AG20443 (cell line): ENCODE measurements around the gene KRTAP5-1.
"Not testable (repeated sequence)": the region's sequence is repeated elsewhere in the genome, so short reads cannot be mapped to it uniquely, and the experiment has no call there.

Source experiments
- DNase-seq: peaks from one replicate; pipeline ENCODE4 v3.0.0; 2012; ENCODE audit warnings: low spot score, mixed read lengths

KRTAP5-1 gene

DNA sequence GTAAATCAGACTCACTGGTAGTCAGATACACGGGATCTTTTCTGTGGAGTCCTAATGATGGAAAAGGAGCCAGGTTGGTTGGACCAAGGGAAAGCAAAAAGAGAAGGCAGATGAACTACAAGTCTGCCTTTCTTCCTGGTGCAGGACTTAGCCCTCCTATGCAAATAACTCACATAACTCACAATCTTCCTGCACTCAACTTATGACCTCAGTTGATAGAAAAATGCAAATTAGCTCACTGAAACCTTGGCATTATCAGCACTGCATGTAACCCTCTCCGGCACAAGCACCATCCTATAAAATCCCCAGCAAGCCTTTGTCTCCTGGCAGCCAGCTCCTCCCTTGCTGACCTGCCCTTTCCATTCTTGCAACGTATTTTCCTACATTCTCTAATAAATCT lies 16.6 kb upstream of the KRTAP5-1 start:
- DNase-seq, result not testable (repeated sequence)

GRCh38 chr11:1600626-1601025 lies 15.5 kb upstream of the KRTAP5-1 start:
- DNase-seq, result no peak

- DNase-seq, result no peak
Observed at GRCh38 chr11:1598816-1599215, 13.7 kb upstream of the KRTAP5-1 start.

DNA sequence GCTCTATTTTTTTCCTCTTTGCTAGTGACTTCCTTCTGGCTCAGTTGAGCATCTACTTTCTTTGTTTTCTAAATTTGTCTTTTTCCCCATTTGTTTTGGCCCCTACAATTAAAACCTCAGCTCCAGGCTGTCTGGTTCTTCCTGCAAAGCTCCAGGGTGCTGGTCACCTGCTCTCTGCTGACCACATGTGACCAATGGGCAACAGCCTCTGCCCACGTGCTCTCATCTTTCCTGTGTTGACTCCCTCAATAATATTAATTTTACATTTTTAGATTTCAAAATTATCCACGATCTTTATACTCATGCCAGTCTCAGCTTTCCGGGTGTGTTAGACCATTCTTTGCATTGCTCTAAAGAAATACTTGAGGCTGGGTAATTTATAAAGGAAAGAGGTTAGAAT lies 13.3 kb upstream of the KRTAP5-1 start:
- not testable (repeated sequence) for DNase-seq

- DNase-seq, result no peak
Observed at GRCh38 chr11:1597994-1598380, 12.9 kb upstream of the KRTAP5-1 start, which contains the start of gene KRTAP5-2. TSS of gene KRTAP5-2 (minus strand) at chr11:1598294. CDS start at chr11:1598250, 44 bp downstream.

- no peak for DNase-seq
Observed at GRCh38 chr11:1597331-1597993, 12.4 kb upstream of the KRTAP5-1 start.

- not testable (repeated sequence) for DNase-seq
Observed at GRCh38 chr11:1596576-1597121, 11.6 kb upstream of the KRTAP5-1 start.

- DNase-seq, result not testable (repeated sequence)
Observed at GRCh38 chr11:1595994-1596575, 11.0 kb upstream of the KRTAP5-1 start.

- DNase-seq, result no peak
Observed at GRCh38 chr11:1592628-1593027, 7.5 kb upstream of the KRTAP5-1 start.

GRCh38 chr11:1589996-1590395 lies 4.9 kb upstream of the KRTAP5-1 start:
- DNase-seq, result no peak

GRCh38 chr11:1589191-1589963 lies 4.3 kb upstream of the KRTAP5-1 start:
- DNase-seq, result not testable (repeated sequence)

DNA sequence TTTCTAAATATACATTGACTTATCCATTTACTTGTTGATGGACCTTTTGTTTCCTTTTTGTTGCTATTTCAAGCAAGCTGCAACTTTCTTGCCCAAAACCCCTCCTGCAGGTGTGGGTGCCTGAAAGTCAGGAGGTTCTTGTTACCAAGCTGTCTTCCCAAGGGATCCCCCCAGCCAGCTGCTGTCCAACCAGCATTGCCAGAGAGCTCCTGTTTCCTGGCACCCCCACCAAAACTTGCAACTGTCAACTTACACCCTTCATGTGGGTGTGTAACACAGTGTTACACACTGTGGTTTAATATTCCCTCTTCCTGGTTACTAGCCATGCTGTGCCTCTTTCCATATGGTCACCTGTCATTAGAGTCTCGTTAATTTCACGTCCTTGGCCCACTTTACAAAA lies 1.6 kb upstream of the KRTAP5-1 start:
- no peak for DNase-seq

DNA sequence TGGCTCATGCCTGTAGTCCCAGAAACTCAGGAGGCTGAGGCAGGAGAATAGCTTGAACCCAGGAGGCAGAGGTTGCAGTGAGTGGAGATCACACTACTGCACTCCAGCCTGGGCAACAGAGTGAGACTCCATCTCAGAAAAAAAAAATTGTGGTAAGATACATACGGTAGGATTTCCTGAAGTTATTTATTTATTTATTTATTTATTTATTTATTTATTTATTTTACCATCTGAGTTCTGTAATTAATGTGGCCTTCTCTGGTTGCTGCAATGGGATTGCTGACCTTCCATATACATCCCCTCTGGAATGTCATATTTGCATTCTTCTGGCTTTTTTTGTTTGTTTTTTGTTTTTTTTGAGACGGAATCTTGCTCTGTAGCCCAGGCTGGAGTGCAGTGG lies 2.2 kb downstream of the KRTAP5-1 start:
- not testable (repeated sequence) for DNase-seq

- DNase-seq, result no peak
Observed at GRCh38 chr11:1581976-1582375, 3.1 kb downstream of the KRTAP5-1 start.

DNA sequence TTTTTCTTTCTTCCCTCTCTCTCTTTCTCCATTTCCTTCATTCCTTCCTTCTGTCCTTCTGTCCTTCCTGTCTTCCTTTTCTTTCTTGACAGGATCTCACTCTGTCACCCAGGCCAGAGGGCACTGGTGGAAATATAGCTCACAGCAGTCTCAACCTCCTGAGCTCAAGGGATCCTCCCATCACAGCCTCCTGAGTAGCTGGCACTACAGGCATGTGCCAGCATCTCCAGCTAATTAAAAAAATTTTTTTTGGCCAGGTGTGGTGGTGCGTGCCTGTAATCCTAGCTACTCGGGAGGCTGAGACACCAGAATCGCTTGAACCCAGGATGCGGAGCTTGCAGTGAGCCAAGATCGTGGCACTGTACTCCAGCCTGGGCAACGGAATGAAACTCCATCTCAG lies 8.3 kb downstream of the KRTAP5-1 start:
- DNase-seq, result no peak

- not testable (repeated sequence) for DNase-seq
Observed at GRCh38 chr11:1575756-1576155, 9.3 kb downstream of the KRTAP5-1 start.

DNA sequence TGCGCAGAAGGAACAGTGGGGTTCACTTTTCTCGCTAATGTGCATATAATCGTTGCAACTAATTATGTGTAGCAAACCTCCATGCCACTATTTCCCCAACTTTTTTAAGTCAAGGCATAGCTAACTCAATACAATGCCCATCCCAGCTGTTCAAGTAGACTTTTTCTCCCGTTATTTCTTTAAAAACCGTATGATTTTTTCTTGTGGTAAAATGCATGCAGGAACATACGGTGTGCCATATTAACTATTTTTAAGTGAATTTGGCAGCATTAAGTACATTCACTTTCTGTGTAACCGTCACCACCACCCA lies 10.2 kb downstream of the KRTAP5-1 start:
- DNase-seq, result no peak

GRCh38 chr11:1574238-1574932 lies 10.7 kb downstream of the KRTAP5-1 start:
- peak; percentile 89 for DNase-seq

DNA sequence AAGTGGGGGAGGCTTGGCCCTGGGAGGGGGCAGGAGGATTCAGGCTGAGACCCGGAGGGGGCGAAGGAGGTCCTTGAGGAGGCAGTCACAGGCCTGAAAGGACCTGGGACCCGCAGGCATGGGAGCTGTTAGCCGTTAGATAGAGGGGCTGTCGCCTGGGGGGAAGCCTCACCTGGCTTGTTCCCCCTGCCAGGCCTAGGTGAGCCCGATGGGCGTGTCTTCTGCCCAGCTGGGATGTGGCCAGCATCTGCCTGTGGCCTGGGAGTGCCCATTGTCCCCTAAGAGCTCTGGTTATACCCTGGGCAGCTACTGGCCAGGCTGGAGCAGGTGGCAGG lies 11.2 kb downstream of the KRTAP5-1 start:
- DNase-seq, result no peak

DNA sequence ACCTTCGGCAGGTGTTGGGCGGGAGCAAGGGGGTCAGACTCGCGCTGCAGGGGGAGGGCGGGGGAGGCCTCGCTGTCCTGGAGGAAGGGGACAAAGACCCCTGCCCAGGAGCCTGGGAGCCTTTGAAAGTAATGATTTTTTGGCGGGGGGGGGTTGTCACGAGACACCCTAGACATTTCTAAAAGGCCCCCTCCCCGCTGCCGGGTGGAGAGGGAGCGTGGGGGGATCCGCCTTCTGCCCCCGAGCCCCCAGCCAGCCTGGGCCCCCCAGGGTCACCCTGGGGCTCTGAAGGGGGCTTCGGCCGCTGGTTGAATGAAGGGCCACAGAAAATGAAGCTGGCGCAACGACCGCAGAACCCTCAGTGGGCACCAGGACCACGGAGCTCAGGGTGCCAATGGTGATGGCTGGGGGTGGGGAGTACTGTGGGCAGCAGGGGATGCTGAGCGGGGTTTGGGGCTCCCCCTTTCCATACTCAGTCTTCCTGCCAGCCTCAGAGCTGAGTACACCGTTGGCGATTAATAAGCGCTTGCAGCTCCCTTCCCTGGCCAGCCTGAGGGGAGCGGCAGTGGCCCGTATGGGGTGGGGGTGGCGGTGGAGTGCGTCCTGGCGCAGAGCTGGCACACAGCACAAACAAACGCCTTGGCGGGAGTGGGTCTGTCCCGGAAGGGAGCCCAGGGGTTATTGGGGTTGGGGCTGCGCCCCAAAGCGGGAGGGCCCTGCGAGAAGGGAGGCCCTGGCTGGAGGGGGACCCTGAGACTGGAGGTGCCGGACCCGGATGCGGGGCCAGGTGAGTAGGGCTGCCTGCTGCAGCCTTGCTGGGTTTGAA lies 11.8 kb downstream of the KRTAP5-1 start:
- DNase-seq, result no peak

GRCh38 chr11:1572197-1573076 lies 12.6 kb downstream of the KRTAP5-1 start, which contains the start of gene DUSP8:
TSS of gene DUSP8 (minus strand) at chr11:1572271. CDS start at chr11:1565826, 6,445 bp downstream.
- peak; percentile 98 for DNase-seq
